ENCODE measurements around the gene POLR1A.

Gene POLR1A

DNA sequence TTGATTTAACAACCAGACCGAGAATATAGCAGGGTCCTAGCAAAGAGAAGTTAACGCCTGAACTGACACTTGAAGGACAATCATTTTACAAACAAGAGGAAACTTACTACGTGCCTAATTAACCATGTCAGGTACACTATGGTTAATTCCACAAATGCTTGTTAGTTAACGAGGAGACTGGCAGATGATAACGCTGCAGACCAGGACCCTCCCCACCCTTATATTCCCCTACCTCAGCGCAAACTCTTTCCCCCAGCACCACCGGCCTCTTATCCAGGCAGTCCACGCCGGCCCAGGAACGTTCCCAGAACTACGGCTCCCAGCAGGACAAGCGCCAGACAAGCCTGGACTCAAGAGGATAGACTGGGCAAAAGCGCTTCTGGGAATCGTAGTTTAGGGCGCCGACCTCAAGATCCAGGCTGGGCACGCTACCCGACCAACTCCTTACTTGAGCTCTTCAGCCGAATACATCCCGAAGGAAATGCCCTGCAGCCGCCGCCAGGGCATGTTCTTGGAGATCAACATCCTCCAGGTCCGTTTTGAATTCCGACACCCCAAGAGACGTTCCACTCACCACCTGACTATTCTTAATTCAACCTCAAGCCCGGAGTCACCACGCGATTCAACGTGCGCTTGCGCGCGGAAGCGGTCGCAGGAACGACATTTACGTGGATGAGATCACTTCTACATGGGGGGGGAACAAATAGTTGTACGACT, at the start of gene POLR1A:
POLR1A (minus strand) TSS at position 635 of the 717 bp plus-strand sequence; CDS start at position 525, 110 bp downstream.
- DNase-seq (ENCODE audit: low read depth): peak; percentile 85

DNA sequence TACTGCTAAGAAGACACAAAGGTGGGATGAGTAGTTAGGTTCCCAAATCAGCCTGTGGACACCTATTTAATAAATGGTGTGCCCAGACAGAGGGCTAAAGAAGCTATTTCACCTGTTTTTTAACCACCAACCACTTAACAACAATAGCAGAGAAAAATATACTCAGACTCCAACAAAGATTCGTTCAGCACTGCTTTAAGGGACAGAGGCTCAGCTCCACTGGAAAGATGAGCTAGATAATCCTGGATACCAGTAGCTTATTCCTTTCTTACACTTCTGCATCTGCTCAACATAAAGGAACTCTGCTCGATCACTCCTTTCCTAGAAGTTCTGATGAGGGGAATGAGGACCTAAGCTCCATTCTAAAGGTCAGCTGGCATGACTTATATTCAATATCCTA, 44.8 kb upstream of the POLR1A start:
- no peak for DNase-seq (ENCODE audit: low read depth)

DNA sequence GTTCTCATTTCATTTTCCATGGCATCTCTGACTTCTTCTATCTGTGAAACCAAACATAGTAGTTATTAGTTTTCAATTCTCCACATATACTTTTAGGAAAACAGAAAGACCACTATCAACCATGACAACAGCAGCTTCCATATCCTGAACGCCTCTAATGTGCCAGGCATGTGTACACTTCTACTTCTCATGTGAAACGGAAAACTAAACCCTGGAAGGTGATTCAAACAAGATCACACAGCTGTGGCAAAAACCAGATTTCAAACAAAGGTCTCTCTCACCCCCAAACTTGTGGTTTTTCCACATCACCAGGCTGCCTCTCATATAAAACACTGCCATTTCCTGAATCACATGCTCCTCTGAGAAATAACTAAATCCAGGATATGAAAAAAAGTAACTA, 42.1 kb upstream of the POLR1A start:
- DNase-seq (ENCODE audit: low read depth): no peak

DNA sequence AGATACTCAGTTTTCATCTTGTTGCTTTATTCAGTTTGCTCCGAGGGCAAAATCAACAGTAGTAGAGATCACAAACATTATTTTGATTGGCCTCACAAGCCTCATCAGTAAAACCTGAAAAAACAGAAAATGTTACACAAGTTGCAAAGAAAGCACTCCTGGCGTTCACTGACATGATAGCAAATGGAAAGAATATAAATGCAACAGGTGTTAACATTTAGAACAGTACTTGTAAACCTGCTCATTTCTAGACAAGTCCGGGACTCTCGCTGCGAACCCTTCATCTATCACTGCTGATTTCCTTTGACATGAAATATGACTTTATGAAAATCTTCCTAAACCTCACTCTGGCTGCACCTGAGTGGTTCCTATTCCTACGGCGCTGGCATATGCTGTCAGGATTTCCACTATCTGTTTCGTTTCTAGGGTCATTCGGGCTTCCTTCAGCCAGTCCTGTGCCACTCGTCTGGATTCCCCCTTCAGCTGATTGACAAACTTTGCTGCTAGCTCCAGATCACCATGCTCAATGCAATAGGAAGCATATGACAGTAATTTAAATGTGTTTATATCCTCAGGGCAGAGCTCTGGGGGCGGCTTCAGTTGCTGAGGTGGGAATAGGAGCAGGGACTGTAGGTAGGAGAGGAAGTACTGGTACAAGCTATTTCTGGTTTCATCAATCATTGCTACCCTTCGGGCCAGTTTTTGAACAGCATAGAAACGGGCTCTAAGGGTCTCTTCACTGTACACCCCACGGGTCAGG, 38.4 kb upstream of the POLR1A start:
- no peak for DNase-seq (ENCODE audit: low read depth)

DNA sequence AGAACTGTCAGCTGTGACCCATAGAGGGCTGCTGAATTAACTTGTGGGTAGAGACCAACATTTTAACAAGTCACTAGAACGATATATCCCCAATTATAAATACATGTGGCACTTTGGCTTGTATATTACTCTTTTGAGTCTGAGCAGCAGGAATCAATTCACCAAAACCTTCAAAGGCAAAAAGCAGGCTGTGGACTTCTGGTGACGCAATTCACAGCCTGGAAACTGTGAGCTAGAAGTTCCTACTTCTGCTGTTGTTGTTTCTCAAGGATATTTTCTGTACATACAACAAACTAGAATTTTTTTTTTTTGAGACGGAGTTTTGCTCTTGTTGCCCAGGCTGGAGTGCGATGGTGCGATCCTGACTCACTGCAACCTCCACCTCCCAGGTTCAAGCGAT, 37.6 kb upstream of the POLR1A start:
- no peak for DNase-seq (ENCODE audit: low read depth)

DNA sequence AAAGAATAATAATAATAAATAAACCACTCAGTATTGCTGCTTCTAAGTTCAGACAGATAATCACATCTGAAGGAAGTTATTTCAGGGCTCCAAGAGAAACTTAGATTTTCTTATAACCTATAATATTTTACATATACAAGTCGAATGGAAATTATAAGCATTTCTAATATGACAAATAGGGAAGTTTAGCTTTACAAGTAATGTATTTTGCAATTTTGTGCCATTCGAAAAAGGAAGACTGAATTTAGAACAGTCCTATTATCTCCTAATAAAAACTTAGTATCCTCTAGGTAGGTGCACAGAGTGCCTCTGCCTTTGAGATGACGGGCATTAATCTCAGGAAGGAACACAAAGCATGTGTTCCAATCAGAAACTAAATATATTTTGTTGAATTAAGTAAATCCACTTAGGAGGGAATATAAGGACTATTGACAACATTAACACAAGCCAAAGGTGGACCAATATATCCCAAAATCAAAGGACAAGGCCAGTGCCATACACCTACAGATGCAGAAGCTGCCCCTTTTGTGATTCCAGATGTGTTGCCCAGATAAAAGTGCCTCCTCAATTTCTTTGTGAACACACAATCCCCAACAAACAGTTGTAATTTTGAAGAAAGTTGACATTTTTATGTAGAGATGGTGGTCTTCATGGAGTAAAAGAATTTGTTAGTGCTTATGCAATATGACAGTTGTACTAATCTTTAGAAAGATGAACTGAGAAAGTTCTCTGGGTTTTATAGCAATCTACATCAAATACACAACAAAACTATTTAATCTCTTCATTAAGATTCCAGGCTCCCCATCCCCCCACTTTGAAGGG, 37.0 kb upstream of the POLR1A start:
- DNase-seq (ENCODE audit: low read depth): no peak

DNA sequence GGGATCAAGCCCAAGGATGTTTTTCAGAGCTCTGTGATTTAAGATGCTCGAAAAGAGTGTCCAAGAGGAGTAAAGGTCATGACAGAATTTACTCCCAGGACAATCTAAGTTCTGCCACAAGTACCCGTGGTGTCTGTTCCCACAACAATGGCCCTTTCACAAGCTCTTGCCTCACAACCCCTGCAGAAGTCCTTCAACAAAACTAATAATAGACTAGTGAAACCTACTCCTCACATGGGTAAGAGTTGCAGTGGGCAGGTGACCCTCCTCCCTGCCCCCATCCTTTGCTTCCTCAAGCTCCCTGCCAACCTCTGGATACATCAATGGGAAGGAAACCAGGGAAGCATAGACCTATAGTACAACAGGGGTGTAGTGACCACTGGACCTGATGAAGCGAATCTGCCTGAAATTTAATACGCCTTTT, 35.3 kb upstream of the POLR1A start:
- no peak for DNase-seq (ENCODE audit: low read depth)

DNA sequence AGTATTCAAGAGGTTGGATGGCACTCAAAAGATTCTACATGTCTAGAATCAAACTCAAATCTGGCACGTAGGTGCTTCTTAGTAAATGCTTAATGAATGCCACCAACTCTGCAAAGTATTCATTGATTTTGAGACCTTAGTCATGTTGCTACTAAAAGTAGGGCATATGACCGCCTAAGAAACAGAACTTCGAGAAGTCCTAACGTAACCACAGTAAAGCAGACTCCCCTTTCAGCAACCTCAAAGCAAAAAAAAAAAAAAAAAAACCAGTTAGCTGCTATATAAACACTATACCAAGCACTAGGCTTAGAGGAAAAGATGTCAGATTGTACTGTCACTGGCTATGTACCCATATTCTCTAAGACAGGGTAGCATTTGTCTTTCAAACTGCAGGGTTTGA, 34.3 kb upstream of the POLR1A start:
- DNase-seq (ENCODE audit: low read depth): no peak

DNA sequence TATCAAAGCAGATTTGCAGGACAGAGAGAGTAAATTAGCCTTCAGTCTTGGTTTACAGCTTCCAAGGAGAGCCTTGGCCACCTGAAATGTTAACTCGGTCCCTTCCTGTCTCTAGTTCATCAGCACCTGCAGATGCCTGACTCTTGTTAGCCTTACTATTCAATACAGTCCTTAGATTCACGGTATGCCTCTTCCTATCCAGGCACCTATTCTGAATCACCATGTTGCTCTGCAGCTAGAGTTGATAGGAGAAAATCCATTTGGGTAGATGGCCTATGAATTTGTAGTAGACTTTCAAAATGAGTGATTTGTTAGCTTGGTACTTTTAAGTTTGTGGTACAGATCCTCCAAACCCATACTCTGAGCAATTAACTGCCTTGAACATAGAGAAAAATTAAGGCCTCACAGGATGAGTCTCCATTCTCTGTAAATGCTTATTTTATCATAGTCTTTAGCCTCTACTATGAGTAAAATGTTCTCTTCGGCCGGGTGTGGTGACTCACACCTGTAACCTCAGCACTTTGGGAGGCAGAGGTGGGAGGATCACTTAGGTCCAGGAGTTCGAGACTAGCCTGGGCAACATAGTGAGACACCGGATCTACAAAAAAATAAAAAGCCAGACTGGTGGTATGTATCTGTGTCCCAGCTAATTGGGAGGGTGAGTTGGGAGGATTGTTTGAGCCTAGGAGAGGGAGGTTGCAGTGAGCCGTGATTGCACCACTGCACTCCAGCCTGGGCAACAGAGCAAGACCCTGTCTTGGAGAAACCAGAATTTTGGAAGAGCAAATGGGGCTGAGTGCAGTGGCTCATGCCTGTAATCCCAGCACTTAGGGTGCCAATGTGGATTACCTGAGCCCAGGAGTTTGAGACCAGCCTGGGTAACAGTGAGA, 33.3 kb upstream of the POLR1A start:
- DNase-seq (ENCODE audit: low read depth): no peak

DNA sequence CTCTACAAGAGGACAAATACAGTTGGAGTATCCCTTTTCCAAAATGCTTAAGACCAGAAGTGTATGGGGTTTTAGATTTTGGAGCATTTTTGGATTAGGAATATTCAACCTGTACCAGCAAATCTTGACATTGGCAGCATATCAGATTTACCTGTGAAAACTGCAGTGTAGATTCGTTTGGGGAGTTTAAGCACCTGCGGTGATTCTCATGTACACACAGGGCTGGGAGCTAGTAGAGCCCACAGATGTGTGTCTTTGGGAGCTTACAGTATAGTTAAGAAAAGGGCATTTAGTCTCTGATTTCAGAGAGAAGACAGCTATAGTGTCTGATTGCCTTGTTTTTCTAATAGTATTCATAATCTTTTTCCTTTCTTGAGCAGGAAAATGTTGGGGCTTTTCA, 30.5 kb upstream of the POLR1A start:
- DNase-seq (ENCODE audit: low read depth): no peak

DNA sequence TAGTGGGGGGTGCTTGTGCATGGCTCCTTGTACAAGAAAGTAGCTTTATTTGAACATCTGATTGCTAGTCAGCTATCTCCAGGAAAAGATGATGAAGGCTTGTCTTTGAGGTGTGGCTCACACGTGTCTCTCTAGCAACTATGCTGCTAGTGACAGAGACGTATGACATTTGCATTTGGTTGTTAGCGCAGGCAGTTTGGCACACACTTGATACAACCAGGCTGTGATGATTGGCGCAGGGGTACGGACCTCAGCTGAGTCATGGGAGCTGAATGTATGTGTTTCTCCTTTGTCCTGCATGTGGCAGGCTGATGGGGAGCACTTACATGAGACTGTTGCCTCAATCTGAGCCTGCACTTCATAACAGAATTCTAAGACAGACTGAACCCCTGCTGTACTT, 30.0 kb upstream of the POLR1A start:
- DNase-seq (ENCODE audit: low read depth): no peak

DNA sequence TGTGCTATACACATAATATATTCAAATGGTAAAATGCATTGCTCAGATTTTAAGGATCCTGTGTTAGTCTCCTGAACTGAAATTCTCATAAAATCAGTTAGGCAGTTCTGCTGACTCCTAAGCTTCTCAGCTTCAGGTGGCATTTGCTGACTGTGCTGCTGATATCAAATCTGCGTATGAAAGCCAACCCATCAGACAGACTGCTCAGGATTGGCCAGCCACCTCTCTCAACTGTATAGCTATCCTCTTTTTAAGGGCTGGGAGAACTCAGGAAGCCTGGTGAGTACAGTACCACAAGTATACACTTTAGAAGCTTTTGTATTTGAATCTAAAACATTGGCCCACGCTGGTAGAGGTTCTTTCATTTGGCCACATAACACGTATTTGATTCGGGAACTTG, 29.0 kb upstream of the POLR1A start:
- no peak for DNase-seq (ENCODE audit: low read depth)

DNA sequence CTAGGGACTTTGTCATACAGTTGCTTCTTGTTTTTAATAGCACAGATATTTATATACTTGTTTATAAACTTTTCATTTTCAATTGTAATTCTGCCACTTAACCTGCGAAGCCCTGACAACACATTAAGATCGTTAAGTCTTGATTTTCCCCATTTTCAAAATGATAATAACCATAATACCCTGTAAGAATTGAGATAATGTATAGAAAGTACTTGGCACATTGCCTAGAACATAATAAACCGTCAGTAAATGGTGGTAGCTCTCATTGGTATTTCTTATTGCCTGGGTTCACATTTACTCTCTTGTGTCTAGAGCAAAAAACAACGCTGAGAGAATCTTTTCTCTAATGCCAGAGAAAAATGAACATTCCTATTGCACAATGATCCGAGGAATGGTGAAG, 19.0 kb upstream of the POLR1A start:
- no peak for DNase-seq (ENCODE audit: low read depth)

DNA sequence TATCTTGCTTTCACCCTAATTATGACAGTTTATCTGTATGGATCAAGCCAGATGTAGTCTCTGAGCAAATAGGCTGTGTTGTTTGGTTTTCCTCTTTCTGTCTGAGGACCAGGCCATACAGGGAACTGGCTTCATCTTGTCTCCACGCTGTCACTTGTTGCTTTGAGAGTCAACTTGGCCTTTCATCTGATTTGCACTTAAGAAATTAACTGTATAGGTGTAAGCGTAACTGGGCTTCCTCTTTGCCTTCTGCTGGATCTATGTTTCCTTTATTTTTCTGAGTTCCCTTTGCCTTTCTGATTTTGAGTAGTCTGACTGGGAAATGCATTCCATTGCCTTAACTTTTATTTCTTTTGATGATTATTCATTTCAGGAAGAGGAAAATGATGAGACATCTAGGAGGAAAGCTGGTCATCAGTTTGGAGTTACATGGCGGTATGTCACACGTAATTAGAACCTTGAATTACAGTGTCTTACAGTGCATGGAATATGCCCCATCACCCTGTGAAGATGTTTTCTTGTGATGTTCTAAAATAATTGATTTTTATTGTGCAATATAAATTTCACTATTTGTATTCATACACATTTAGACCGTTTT, 17.7 kb upstream of the POLR1A start:
- DNase-seq (ENCODE audit: low read depth): no peak

DNA sequence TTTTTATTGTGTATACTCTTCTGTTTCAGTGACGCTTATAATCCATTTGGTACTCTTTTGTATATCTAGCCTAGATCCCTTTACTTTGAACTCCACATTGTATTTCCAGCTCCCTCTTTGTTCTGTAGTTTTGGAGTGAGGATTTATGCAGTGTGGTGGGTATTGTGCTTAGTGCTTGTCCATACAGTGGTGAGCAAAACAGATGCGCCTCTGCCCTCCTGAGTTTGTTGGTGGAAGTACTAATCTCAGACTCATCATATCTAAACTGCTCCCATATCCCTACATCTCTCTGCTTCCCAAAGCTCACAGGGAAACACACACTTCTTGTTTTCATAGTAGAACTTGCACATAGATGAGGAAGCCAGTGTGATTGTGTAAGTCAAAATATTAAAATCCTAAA, 12.4 kb upstream of the POLR1A start:
- no peak for DNase-seq (ENCODE audit: low read depth)

DNA sequence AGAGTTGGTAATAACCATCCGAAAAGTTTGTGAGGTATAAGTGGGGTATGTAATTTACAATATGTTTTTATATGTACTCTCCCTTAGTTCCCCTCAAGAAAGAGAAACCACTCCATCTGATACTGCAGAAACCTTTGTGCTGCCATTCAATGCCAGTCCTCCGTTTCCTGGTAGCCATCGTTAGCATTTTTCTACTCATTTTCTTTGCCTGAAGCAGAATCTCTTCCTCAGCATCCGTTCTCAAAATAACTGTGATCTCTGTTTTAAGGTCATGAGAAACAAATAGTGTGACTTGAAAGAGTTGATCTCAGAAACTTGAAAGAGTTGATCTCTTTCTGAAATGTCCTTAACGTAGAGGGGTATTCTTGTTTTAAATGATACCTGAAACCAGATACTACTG, 1.3 kb upstream of the POLR1A start:
- DNase-seq (ENCODE audit: low read depth): no peak

DNA sequence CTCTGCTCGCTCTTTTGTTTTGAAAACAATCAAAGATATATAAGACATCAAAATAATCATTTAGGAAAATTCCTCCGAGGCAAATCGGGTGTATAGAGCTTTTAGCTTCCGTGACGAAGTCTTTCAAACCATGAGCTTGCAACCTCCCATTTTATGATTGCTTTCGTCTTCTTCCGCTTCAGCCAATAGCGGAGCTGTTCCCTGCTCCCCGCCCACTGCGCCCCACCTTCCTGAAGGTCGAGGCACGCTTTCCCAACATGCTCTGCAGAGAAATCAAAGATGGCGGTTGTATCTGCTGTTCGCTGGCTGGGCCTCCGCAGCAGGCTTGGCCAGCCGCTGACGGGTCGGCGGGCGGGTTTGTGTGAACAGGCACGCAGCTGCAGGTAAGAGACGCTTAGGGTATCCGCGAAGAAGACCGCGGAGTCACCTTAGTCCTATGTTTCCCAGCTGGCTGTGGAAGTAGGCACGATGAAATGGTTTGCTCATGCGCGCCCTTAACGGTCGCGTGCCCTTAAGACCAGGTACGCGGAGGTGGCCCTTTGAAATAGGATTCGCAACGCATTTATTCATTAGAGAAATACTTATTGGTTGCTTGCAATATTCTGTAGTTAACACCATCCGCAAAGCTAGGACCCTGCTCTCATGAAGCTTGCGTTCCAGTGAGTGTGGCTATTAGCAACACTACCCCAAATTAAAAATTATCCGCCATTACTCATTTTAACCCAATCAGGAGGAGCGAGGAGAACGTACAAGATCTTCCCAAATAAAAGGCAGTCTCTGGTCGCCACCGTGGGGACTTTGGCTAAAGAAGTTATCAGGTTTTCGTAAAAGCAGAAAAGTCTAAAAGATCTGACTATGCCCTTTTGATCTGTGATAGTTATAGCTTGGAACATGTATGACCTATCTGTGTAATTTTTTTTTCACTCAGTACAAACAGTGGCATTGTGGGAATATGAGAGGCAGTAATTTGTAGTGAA, 571 bp upstream of the POLR1A start, which contains the start of gene PTCD3:
PTCD3 (plus strand) TSS at position 267 of the 977 bp plus-strand sequence; CDS start at position 280, 13 bp downstream.
- DNase-seq (ENCODE audit: low read depth): peak; percentile 84

DNA sequence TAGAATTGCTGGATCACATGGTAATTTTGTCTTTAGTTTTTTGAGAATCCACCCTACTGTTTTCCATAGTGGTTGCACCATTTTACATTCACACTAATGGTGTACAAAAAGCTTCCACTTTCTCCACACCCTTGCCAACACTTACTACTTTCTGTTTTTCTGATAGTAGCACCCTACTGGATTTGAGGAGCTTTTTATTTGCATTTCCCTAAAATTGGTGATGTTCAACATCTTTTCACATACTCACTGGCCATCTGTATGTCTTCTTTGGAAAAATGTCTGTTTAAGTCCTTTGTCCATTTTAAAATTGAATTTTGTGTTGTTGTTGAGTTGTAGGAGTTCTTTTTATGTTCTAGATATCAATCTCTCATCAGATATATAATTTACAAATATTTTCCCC, 3.5 kb downstream of the POLR1A start:
- no peak for DNase-seq (ENCODE audit: low read depth)

DNA sequence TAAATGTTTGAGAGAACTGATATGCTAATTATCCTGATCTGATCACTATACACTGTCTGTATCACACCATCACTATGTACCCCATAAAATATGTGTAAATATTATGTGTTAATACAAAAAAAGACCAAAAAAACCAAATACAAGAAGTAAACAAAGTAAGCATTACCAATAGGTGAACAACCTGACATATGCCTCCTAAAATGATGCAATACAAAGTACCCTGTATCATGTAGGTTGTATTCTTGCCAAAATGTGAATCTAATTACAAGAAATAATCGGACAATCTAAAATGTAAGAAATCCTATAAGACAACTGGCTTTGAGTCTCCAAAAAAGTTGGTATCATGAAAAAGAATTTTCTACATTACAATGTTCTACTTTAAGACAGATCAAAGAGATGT, 7.8 kb downstream of the POLR1A start:
- no peak for DNase-seq (ENCODE audit: low read depth)
